ENCODE results near the gene TMEM107.

TMEM107 gene

DNA sequence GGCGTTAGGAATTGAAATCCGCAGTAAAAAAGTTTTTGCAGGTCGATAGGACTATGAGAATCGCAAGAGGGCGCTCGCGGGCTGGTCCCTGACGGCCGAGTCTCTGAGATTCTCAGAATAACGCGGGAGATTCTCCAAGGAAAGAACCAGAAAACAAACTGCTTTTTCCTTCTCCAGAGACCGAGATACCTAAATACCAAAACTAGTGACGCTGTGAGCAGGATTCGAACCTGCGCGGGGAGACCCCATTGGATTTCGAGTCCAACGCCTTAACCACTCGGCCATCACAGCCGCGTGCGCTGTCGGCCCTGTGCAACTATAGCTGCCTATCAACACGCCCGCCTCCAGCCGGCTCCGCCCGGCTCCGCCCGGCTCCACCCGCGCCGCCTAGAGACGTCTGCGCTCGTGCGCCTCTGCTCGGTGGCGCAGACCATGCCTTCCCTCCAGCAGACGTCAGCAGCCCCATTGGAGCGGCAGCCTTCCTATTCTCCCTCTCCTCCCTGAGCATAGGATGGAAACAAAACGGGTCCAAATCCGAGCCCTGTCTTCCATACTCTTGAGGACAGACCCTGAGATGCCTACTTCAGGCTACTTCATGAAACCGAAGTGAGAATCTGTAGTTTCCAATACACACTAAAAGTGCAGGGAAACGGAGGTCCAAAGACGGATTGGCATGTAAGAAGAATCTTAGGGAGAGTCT lies 37.4 kb downstream of the TMEM107 start:
- DNase-seq (ENCODE audit: extremely low read depth in 1 of 2, low read depth in 1 of 2) = peak; percentile 84 to 90

DNA sequence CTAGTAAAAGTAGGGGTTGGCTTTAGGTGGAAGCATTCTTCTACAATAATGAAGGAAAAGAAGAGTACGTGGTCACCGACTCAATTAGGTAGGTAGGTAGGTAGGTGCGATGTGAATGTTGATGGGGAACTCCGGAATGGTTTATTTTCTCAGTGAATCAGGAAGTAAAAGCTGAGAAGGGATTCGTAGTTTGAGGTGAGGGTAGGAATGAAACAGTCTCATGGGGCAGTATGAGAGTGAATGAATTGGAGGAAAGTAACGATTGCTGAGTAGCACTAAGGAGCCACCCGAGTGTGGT lies 37.9 kb downstream of the TMEM107 start:
- no peak for DNase-seq (ENCODE audit: extremely low read depth in 1 of 2, low read depth in 1 of 2)

DNA sequence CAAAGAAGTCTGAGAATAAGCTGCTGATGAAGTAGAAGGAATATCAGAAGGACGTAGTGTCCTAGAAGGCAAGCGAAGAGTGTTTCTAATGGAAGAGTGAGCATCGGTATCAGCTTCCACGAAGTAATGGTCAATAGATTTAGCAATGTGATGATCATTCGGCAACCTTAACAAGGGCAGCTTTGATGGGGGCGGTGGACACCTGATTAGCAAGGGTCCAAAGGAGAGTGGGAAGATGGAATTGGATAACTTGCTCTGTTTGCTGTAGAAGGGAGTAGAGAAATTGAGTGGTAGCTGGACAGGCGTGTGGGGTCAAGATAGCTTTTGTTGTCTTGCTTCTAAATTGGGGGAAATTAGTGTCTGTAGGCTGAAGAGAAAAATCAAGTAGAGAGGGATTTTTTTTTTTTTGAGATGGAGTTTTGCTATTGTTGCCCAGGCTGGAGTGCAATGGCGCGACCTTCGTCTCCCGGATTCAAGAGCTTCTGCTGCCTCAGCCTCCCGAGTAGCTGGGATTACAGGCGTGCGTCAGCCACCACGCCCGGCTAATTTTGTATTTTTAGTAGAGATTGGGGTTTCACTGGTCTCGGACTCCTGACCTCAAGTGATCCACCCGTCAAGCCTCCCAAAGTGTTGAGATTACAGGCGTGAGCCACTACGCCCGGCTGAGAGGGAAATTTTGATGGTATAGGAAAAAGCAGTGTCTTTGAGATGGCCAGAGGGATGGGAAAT lies 38.4 kb downstream of the TMEM107 start:
- no peak for DNase-seq (ENCODE audit: extremely low read depth in 1 of 2, low read depth in 1 of 2)

DNA sequence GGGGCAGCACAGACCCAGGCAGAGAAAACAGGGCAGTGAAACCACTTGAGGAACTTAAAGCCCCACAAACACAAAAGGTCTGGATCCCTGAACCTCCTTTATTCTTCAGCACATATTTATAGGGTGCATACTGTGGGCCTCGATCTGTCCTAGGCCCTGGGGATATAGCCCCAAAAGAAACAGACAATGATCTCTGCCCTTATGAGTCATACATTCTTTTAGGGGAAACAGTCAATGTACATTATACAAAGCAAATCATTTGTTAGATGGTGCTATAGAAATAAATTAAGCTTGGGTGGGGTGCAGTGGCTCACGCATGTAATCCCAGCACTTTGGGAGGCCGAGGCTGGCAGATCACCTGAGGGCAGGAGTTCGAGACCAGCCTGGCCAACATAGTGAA lies 42.2 kb downstream of the TMEM107 start:
- DNase-seq (ENCODE audit: extremely low read depth in 1 of 2, low read depth in 1 of 2) = no peak

DNA sequence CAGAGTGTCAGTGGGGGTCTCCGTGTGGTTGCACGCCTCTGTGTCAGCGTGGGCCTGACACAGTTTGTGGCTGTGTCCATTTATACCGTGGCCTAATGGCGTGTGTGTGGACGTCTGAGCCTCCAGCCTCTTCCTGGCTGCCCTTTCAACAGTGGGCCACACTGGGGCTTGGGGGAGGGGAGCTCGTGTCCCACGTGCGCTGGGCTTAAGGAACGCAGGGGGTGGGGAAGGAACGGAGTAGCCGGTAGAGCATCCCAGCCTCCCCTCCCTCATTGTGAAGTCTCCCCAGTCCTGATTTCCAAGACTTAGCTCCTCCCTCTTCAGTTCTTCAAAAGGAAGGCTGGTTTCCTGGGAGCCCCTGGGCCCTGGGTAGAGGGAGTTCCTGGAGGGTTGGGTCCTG lies 42.8 kb downstream of the TMEM107 start:
- DNase-seq (ENCODE audit: extremely low read depth in 1 of 2, low read depth in 1 of 2) = no peak

DNA sequence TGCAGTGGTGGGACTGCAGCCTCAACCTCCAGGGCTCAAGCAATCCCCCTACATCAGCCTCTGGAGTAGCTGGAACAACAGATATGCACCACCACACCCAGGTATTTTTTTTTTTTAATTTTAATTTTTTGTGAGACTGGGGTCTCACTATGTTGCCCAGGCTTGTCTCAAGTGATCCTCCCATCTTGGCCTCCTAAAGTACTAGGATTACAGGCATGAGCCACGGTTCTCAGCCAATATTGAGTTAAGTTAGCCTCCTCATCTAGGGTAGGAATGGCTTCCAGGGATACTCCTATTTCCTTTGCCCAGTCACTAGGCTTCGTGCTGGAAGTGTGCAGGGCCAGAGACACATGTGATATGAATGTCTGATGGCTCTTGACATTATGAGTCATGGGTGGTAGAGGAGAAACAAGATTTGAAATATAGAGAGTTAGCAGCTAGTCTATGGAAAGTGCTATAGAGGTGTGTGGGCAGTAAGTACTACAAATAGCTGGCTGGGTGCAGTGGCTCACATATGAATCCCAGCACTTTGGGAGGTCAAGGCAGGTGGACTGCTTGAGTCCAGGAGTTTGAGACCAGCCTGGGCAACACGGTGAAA lies 44.2 kb downstream of the TMEM107 start:
- DNase-seq (ENCODE audit: extremely low read depth in 1 of 2, low read depth in 1 of 2) = no peak

DNA sequence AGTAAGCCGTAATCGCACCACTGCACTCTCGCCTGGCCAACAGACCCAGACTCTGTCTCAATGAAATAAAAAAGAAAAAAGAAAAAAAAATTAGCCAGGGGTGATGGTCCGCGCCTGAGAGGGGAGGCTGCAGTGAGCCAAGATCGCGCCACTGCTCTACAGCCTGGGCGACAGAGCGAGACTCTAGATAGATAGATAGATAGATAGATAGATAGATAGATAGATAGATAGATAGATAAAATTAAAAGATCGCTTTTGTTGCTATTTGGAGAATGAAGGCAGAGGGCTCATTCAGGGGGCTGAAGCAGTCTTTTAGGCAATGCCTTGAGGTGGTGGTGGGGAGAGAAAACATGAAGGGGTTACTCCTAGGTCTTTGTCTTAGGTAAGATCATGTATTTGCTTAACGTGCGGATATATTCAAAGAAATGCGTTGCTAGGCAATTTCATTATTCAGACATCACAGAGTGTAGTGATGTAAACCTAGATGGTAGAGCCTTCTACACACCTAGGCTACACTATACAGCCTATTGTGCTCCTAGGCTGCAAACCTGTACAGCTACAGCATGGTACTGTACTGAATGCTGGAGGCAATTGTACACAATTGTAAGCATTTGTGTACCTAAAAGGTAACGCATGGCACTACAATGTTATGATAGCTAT lies 47.9 kb downstream of the TMEM107 start:
- DNase-seq (ENCODE audit: extremely low read depth in 1 of 2, low read depth in 1 of 2) = no peak

DNA sequence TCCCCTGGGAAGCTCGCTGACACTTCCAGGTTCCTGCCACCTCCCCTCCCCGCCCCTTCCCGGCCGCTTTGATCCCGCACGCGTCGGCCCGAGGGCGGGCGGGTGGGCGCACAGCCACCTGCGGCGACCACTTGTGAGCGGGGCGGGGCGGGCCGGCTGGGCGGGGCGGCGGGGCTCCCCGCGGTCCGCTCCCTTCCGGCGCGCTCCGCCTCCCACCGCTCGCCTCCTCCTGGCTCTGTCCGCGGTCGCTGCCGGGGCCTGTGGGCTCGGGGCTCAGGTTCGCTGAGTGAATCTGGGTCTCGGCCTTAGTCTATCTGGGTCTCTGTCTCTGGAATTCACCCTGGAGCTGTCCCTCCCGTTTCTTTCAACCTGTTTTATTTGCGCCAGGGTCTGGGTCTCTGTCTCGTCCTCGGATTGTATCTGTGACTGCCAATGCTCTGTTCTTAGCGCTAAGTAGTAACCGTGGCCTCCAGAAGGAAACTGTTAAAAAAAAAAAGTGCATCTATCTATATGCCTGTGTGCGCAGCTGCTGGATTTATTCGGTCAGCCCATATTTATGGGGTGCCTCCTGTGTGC lies 49.6 kb downstream of the TMEM107 start:
- DNase-seq (ENCODE audit: extremely low read depth in 1 of 2, low read depth in 1 of 2) = no peak

DNA sequence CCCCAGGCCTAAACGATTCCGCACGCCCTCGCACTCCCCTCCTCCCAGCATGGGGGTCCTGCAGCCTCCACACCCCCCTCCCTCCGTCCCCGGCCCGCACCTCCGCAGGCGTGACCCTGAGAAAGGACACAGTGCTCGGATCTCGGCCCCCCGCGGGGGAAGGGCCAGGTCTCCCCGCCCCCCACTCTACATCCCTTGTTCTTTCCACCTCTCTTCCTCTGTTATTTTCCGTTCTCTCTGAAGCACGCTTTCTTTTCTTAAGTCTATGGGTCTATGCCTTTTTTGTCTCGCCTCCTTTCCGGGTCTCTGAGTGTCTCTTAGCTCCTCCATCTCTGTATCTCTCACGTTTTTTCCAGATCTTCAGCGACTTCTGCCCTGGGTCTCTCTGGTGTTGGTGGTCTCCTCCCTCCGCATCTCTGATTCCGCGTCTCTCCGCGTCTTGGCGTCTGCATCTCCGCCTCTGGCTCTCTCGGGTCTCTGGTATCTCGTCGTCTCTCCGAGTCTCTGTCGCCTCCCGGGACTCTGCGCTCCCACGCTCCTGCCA lies 50.2 kb downstream of the TMEM107 start:
- no peak for DNase-seq (ENCODE audit: extremely low read depth in 1 of 2, low read depth in 1 of 2)

DNA sequence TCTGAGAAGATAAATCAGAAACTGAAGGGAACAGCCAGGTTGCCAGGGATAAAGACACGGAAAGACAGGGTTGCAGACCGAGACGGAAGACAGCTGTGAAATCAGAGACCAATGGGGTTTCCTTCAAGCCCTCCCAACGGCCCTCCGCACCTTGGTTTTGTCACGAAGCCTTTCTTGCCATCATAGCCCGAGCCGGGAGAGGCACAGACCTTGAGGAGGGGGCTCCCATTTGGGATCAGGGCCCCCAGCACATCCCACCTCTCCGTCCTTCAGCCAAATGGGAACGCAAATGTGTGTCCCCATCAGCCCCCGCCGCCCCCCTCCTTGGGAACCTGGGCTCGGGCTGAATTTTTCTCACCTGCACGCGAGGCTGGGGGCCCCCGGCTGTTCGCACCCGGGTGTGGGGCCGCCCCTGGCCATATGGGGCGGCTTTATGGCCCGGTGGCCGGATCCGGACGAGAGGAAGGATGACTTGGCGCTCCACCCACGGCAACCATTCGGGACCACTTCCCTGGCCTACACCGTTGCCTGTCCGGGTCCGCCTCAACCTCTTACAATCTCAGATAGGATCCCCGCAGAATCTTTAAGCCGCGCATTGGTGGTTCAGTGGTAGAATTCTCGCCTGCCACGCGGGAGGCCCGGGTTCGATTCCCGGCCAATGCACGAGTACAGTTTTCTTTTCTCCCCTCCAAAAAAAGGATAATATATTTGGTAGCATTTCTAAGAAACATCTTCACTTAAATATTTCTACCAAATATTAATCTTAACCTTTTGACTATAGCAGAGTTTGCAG lies 50.8 kb downstream of the TMEM107 start:
- DNase-seq (ENCODE audit: extremely low read depth in 1 of 2, low read depth in 1 of 2) = peak; percentile 67 to 80

DNA sequence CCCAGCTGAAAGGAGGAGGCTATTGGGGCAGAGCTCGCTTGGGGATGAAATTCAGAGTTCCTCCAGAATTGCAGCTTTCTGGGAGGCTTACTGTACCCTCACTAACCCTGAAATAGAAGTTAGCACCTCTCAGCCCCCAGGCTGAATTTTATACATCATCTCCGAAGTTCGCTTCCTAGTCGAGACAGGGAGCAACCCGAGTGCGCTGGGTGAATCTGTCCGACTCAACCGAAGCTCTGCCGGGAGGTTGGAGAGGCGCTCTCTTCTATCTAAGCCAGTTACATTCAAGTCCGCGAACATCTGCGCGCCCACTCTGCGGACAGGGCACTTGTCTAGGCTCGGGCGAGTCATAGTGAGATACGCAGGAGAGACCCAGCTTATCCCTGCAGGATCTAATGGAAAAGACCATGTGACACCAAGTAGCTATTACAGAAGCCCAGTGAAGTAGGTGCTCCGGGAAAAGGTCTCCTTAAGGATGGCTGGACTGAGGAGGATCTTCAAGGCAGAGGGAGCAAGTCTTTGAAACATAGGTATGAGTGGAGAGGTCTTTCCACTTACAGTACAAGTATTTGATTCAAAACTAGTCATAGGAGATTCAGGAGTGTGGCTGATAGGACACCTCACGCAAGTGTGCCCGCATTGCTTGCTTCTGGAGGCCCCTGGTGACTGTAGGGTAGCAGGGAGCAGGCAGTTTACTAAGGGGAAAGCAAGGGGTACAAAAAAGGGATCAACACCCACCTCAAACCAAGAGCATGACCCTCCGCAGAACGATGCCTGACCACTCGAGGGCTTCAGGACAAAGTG lies 51.6 kb downstream of the TMEM107 start:
- no peak for DNase-seq (ENCODE audit: extremely low read depth in 1 of 2, low read depth in 1 of 2)

DNA sequence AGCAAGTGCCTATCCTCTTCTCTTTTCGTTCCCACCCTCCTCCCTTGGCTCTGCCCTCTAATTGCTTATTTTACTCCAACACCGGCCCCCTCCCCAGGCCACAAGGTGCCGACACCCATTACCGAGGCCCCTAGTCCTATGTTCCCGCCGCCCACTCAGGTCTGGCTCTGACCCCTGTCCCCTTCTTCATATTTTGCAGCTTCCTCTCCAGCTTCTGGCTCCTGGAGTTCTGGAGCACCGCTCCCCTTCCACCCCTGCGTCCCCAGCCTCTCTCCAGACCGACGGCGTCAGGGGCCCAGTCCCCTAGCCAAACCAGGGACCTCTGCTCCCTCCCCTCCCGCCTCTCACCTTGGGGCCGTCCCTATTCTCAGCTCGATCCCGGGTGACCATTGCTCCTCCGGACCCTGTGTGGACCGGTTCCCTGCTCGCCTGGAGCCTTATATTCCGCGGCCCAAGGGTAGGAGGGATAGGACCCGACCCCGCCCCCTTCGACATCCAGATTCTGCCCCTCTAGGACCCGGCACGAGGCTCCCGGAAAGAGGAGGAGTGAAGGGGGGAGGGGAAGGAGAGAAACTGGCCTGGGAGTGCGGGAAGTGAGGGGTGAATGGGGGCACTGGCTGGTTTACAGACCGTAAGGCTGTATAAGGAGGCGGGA lies 52.4 kb downstream of the TMEM107 start, which contains the start of gene HES7:
TSS of gene HES7 (minus strand) at position 412 of the 655 bp plus-strand sequence. CDS start at position 390, 22 bp downstream.
- no peak for DNase-seq (ENCODE audit: extremely low read depth in 1 of 2, low read depth in 1 of 2)

DNA sequence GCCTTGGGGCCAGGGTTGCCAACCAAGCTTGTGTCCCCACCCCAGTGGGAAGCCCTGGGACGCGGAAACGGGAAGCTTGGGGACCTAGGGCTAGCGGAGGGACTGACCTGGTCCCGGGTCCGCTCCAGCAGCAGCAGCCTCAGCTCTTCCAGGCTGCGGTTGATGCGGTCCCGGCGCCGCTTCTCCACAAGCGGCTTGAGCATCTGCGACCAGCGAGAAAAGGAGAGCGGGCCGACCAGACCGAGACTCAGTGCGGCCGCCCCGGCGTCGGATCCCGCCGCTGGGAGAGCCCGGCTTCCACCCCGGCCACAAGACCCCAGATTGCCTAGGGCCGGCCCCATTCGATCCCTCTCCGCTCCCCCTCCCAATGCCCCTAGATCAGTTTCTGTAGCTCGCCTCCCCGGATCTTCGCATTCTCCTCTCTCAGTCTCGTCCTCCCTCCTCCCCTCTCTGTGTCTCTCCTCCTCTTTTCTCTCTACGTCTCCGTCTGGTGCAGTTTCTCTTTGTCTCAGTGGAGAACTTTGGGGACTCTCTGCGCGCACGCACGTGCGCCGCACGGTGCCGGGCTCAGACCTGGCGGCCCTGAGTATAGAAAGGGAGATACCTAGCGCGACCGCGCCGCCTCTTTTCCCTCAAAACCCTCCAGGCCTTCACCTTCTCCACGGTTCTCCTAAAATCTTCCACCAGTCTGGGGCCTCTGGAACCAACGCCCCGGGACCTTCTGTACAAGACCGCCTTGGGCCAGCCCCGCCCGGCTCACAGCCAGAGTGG lies 53.1 kb downstream of the TMEM107 start:
- DNase-seq (ENCODE audit: extremely low read depth in 1 of 2, low read depth in 1 of 2) = no peak

Data from activated CD8-positive, alpha-beta memory T cell treated with anti-CD3 and anti-CD28 coated beads for 1 hour (primary cell).